Measurements from ENCODE around the gene SSR2. TPM values are rescaled to one million over a fixed set of nuclear protein-coding genes. Genes with fewer than 3 reads are reported as not detected.

Gene SSR2
- total RNA-seq, 1 donor from 2014 or later = 236 TPM

DNA sequence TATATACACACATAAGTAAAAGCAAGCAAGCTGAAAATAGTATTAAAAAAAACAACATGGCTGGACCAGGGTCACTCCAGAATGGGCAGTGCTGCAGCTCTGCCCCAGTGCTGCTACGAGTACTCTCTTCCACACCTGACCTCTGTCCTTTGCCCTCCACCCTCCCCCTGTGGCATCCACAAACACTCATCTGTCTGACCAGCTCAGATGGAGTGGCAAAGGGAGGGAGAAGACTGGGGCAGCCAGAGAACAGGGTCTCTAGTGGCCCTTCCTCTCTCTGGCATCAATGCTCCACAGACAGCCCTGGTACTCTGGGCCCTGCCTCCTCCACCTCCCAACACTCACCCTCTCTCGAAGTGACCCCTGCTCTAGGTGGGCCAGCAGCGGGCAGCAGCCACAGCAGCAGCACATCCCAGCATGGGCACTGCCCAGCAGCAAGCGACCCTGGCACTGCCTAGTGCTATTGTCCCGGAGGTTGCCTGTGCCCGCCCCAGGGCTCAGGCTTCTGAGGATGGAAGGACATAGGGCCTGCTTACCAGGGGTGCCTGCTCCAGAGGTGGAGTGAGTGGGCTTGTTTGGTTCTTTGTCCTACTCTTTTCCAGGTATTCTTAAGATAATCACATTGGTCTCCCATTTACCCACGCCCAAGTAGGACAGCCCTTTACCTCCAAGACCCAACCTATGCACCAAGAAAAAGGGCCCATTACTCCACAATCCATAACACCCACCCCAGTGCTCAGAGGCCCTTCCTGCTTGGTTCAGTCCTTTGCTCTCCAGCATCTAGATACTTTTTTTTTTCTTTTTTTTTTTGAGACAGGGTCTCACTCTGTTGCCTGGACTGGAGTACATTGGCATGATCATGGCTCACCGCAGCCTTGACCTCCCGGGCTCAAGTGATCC is 48.6 kb downstream of the SSR2 start:
- TF ChIP-seq, protein P1, sequence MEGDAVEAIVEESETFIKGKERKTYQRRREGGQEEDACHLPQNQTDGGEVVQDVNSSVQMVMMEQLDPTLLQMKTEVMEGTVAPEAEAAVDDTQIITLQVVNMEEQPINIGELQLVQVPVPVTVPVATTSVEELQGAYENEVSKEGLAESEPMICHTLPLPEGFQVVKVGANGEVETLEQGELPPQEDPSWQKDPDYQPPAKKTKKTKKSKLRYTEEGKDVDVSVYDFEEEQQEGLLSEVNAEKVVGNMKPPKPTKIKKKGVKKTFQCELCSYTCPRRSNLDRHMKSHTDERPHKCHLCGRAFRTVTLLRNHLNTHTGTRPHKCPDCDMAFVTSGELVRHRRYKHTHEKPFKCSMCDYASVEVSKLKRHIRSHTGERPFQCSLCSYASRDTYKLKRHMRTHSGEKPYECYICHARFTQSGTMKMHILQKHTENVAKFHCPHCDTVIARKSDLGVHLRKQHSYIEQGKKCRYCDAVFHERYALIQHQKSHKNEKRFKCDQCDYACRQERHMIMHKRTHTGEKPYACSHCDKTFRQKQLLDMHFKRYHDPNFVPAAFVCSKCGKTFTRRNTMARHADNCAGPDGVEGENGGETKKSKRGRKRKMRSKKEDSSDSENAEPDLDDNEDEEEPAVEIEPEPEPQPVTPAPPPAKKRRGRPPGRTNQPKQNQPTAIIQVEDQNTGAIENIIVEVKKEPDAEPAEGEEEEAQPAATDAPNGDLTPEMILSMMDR (IDR thresholded peaks at IDR 0.05; ENCODE audit: insufficient read depth, low read depth, low read length) = no peak
- TF ChIP-seq EZH2 (IDR thresholded peaks at IDR 0.05; ENCODE audit: insufficient read depth, low read length) = no peak
- H3K4me2 ChIP-seq (ENCODE audit: low read length) = no peak overlapping the region
- DNase-seq (ENCODE audit: low read depth) (no peak), FAIRE-seq (no peak)
- no peak overlapping the region for H3K27ac ChIP-seq (ENCODE audit: low read depth, low read length)
- H3K9me3 ChIP-seq (ENCODE audit: insufficient read depth, low read depth, low read length) = no peaks in the 10 kb centered on the region
- peaks cover 99% of the 10 kb centered on the region for H3K79me2 ChIP-seq (ENCODE audit: insufficient read depth, low read length)
- peaks cover 20% of the 10 kb centered on the region for H3K36me3 ChIP-seq (ENCODE audit: insufficient read depth, low read length)
- Mint-ChIP-seq H3K4me1 (ENCODE audit: low read depth, unreplicated experiment) (peaks cover 62% of the 10 kb centered on the region), H3K27ac (ENCODE audit: unreplicated experiment) (no peak overlapping the region), H3K4me3 (ENCODE audit: unreplicated experiment) (peak overlapping the region; percentile 63), H3K27me3 (ENCODE audit: low read depth, unreplicated experiment) (no peaks in the 10 kb centered on the region), H3K36me3 (ENCODE audit: low read depth, unreplicated experiment) (peaks cover 14% of the 10 kb centered on the region), H3K9me3 (ENCODE audit: unreplicated experiment) (no peaks in the 10 kb centered on the region)
- H3K27me3 ChIP-seq (ENCODE audit: insufficient read depth, low read length) = no peaks in the 10 kb centered on the region
- no peak overlapping the region for H2AFZ ChIP-seq (ENCODE audit: low read depth, low read length)
- H3K9ac ChIP-seq (ENCODE audit: low read length) = no peak overlapping the region
- no peak overlapping the region for H3K4me3 ChIP-seq (ENCODE audit: insufficient read depth, low read depth, low read length)
- H4K20me1 ChIP-seq (ENCODE audit: insufficient read depth, low read length) = peaks cover 96% of the 10 kb centered on the region
- peaks cover 75% of the 10 kb centered on the region for H3K4me1 ChIP-seq (ENCODE audit: insufficient read depth, low read length)

GRCh38 chr1:155970531-155971167 is 50.1 kb downstream of the SSR2 start:
- no peaks in the 10 kb centered on the region for H3K27me3 Mint-ChIP-seq (ENCODE audit: low read depth, unreplicated experiment)
- peak; percentile 70 for DNase-seq (ENCODE audit: low read depth)
- no peaks in the 10 kb centered on the region for H3K9me3 Mint-ChIP-seq (ENCODE audit: unreplicated experiment)
- Histone ChIP-seq H3K36me3 (ENCODE audit: insufficient read depth, low read length) (peaks cover 33% of the 10 kb centered on the region), H3K4me1 (ENCODE audit: insufficient read depth, low read length) (peaks cover 62% of the 10 kb centered on the region), H3K9me3 (ENCODE audit: insufficient read depth, low read depth, low read length) (no peaks in the 10 kb centered on the region), H3K4me2 (ENCODE audit: low read length) (peak overlapping the region; percentile 73), H4K20me1 (ENCODE audit: insufficient read depth, low read length) (peaks cover 96% of the 10 kb centered on the region), H2AFZ (ENCODE audit: low read depth, low read length) (peak overlapping the region; percentile 5), H3K79me2 (ENCODE audit: insufficient read depth, low read length) (peaks cover 98% of the 10 kb centered on the region), H3K27me3 (ENCODE audit: insufficient read depth, low read length) (no peaks in the 10 kb centered on the region), H3K27ac (ENCODE audit: low read depth, low read length) (peak overlapping the region; percentile 49), H3K4me3 (ENCODE audit: insufficient read depth, low read depth, low read length) (no peak overlapping the region), H3K9ac (ENCODE audit: low read length) (peak overlapping the region; percentile 60)
- peaks cover 58% of the 10 kb centered on the region for H3K4me1 Mint-ChIP-seq (ENCODE audit: low read depth, unreplicated experiment)
- H3K36me3 Mint-ChIP-seq (ENCODE audit: low read depth, unreplicated experiment) = peaks cover 20% of the 10 kb centered on the region
- peak overlapping the region; percentile 87 for H3K27ac Mint-ChIP-seq (ENCODE audit: unreplicated experiment)
- TF ChIP-seq, protein P1 (IDR thresholded peaks at IDR 0.05; ENCODE audit: insufficient read depth, low read depth, low read length) = no peak
- no peak for TF ChIP-seq EZH2 (IDR thresholded peaks at IDR 0.05; ENCODE audit: insufficient read depth, low read length)
- FAIRE-seq = no peak
- H3K4me3 Mint-ChIP-seq (ENCODE audit: unreplicated experiment) = peak overlapping the region; percentile 66
